GM12801 (cell line): ENCODE measurements around the gene APH1A.

ENCODE experiments used
- CTCF ChIP-seq: IDR thresholded peaks from one replicate; pipeline ENCODE4 v1.5.1; 2011; ENCODE audit warnings: control low read depth; ENCODE audit not compliant: insufficient read length; ENCODE audit errors: extremely low read depth

The APH1A gene

DNA sequence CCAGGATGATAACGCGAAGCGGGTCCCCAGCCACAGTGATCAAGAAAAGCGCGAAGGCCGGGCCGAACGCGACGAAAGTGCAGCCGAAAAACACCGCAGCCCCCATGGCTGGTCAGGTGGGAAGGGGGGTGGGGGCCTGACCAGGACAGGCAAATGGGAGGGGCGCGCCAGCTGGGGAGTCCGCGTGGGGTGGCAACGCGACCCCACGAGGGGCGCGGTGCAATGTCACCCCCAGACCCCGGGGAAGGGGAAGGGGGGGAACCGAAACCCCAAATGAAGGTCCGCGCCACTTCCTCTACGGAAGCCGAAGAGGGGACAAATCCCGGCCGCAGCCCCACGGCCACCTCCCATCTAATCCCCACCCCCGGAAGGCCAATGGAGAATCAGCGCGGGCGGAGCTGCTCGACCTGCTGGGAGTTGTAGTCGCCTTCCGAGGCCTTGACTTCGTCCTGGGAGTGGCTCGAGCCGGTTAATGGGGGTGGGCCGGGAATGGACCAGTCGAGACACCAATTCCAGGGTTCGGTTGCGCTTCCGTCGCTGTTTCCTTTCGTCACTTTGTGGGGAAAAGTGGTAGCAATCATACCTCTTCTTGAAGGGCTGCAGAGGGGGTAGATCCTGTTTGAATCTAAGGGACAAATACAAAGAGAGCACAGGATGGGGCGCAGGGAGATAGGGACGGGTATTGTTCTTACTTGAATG is at the start of gene APH1A:
APH1A (minus strand) TSS at position 312 of the 699 bp plus-strand sequence; CDS start at position 106, 206 bp downstream.
- TF ChIP-seq CTCF: no peak

GRCh38 chr1:150311762-150312161 is 42.9 kb upstream of the APH1A start:
- TF ChIP-seq CTCF: no peak

GRCh38 chr1:150309758-150310508 is 41.1 kb upstream of the APH1A start:
- no peak for TF ChIP-seq CTCF

- no peak for TF ChIP-seq CTCF
Observed at GRCh38 chr1:150302902-150303301, 34.1 kb upstream of the APH1A start.

GRCh38 chr1:150302338-150302737 is 33.5 kb upstream of the APH1A start:
- no peak for TF ChIP-seq CTCF

GRCh38 chr1:150299716-150300115 is 30.9 kb upstream of the APH1A start:
- TF ChIP-seq CTCF: no peak

DNA sequence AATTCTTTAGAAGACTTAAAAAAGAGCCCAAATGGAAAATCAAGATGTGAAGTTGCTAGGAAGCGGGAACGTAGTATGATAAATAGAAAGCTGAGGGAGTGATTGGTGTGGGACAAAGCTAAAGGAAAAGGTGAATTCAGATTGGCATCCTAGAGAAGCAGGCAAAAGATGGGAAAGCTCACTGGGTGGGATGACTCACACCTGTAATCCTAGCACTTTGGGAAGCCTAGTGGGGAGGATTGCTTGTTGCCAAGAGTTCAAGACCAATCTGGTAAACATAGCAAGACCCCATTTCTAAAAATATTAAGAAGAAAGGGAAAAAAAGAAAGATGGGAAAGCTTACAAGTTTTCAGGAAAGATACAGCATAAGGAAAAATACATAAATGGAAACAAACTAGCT is 26.7 kb upstream of the APH1A start:
- no peak for TF ChIP-seq CTCF
